ENCODE measurements around the gene DMGDH.

Gene DMGDH

GRCh38 chr5:79059674-79060073 is 9.8 kb downstream of the DMGDH start:
- no peak for DNase-seq

GRCh38 chr5:79056847-79057246 is 12.6 kb downstream of the DMGDH start:
- DNase-seq: no peak

GRCh38 chr5:79055017-79055416 is 14.5 kb downstream of the DMGDH start:
- DNase-seq: no peak

GRCh38 chr5:79053321-79053720 is 16.2 kb downstream of the DMGDH start:
- DNase-seq: no peak

GRCh38 chr5:79050498-79050897 is 19.0 kb downstream of the DMGDH start:
- DNase-seq: no peak

- no peak for DNase-seq
Measured at GRCh38 chr5:79048437-79048836, 21.0 kb downstream of the DMGDH start.

GRCh38 chr5:79047199-79047598 is 22.3 kb downstream of the DMGDH start:
- DNase-seq: no peak

- DNase-seq: no peak
Measured at GRCh38 chr5:79042188-79042587, 27.3 kb downstream of the DMGDH start.

GRCh38 chr5:79036769-79037168 is 32.7 kb downstream of the DMGDH start:
- no peak for DNase-seq

GRCh38 chr5:79035237-79035636 is 34.2 kb downstream of the DMGDH start:
- DNase-seq: no peak

- no peak for DNase-seq
Measured at GRCh38 chr5:79032782-79033181, 36.7 kb downstream of the DMGDH start.

GRCh38 chr5:79032031-79032695 is 37.3 kb downstream of the DMGDH start:
- no peak for DNase-seq

GRCh38 chr5:79031485-79031867 is 38.0 kb downstream of the DMGDH start:
- DNase-seq: no peak

GRCh38 chr5:79030663-79031484 is 38.6 kb downstream of the DMGDH start:
- DNase-seq: no peak

GRCh38 chr5:79025054-79025472 is 44.4 kb downstream of the DMGDH start:
- DNase-seq: peak; percentile 45

GRCh38 chr5:79023947-79024346 is 45.5 kb downstream of the DMGDH start:
- no peak for DNase-seq

- peak; percentile 51 for DNase-seq
Measured at GRCh38 chr5:79023348-79023747, 46.1 kb downstream of the DMGDH start.

GRCh38 chr5:79022771-79023170 is 46.7 kb downstream of the DMGDH start:
- DNase-seq: peak; percentile 31

- DNase-seq: no peak
Measured at GRCh38 chr5:79021753-79022152, 47.7 kb downstream of the DMGDH start.

GRCh38 chr5:79020861-79021561 is 48.5 kb downstream of the DMGDH start:
- DNase-seq: peak; percentile 44

- no peak for DNase-seq
Measured at GRCh38 chr5:79014631-79015030, 54.8 kb downstream of the DMGDH start.

GRCh38 chr5:79011869-79012268 is 57.6 kb downstream of the DMGDH start:
- DNase-seq: no peak

GRCh38 chr5:79011219-79011836 is 58.1 kb downstream of the DMGDH start:
- DNase-seq: no peak

Data from NCI-H1694 treated with DMSO at 0.1 percent for 48 hours (cell line).